NB4 (cell line): ENCODE measurements around the gene C6orf132.

Source experiments
- DNase-seq: peaks from one replicate; pipeline ENCODE4 v3.0.0; 2010; ENCODE audit warnings: low read depth
- H3K4me3 ChIP-seq: one replicate; pipeline ENCODE4 v1.5.1; 2011; ENCODE audit warnings: mild to moderate bottlenecking, low read depth, low read length, moderate library complexity
- MYC ChIP-seq: IDR thresholded peaks from 2 replicates; pipeline ENCODE4 v1.6.1; 2011; ENCODE audit warnings: low read depth, low read length
- POLR2A ChIP-seq: IDR thresholded peaks from 2 replicates; pipeline ENCODE4 v1.6.1; 2011; ENCODE audit warnings: mild to moderate bottlenecking; ENCODE audit not compliant: insufficient read length; ENCODE audit errors: extremely low read depth
- TF ChIP-seq, protein P1 (sequence below): IDR thresholded peaks from one replicate; pipeline ENCODE4 v1.5.1; 2012; ENCODE audit warnings: low read depth, low read length
- TF ChIP-seq, protein P2 (sequence below): IDR thresholded peaks from 2 replicates; pipeline ENCODE4 v1.6.1; 2011; ENCODE audit warnings: low read depth, low read length

The C6orf132 gene

DNA sequence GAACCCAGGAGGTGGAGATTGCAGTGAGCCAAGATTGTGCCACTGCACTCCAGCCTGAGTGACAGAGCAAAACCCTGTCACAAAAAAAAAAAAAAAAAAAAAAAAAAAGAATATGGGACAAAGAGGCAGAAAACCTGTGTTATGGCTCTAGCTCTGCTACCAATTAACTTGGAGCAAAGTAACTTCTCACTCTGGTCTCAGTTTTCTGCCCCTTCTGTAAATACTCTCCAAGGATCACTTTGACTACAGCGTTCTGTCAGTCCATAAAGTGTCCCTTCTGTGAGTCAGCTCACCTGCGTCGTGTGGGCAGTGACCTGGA lies 24.6 kb downstream of the C6orf132 start:
- DNase-seq, result no peak
- no peak overlapping the region for H3K4me3 ChIP-seq
- TF ChIP-seq POLR2A, result no peak

DNA sequence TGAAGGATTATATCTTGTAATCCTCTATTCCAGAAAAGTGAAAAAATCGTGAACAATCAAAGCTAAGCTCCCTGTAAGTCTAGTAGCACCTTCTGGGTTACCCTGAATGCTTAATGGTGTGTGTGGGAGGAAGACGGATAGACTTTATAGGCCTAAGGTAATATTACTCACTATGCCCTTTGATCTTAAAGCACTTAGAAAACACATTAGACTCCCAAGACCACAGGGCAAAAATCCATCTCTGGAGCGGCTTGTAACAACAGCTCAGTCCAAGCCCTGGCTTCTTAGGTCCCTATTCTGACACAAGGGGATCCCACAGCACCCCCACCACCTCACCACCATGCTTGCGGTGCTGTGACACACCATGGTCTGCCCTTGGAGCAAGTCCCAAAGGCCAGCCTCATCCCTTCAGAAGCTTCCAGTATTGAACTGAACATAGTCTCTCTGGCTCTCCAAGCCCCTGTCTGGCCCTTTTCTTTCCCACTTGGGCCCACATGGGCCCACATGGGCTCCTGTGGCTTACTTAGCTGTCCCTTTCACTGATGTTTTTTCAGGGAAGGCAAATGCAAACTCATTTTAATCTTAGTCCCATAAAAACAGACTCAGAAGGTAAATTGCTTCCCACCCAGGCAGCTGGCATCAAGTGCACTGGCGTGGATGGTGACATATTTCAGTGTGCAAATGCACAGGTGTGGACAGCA lies 28.3 kb downstream of the C6orf132 start:
- DNase-seq, result no peak
- H3K4me3 ChIP-seq, result no peak overlapping the region
- TF ChIP-seq, protein P1, sequence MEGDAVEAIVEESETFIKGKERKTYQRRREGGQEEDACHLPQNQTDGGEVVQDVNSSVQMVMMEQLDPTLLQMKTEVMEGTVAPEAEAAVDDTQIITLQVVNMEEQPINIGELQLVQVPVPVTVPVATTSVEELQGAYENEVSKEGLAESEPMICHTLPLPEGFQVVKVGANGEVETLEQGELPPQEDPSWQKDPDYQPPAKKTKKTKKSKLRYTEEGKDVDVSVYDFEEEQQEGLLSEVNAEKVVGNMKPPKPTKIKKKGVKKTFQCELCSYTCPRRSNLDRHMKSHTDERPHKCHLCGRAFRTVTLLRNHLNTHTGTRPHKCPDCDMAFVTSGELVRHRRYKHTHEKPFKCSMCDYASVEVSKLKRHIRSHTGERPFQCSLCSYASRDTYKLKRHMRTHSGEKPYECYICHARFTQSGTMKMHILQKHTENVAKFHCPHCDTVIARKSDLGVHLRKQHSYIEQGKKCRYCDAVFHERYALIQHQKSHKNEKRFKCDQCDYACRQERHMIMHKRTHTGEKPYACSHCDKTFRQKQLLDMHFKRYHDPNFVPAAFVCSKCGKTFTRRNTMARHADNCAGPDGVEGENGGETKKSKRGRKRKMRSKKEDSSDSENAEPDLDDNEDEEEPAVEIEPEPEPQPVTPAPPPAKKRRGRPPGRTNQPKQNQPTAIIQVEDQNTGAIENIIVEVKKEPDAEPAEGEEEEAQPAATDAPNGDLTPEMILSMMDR, result no peak
- TF ChIP-seq MYC, result no peak
- no peak for TF ChIP-seq POLR2A
- TF ChIP-seq, protein P2, sequence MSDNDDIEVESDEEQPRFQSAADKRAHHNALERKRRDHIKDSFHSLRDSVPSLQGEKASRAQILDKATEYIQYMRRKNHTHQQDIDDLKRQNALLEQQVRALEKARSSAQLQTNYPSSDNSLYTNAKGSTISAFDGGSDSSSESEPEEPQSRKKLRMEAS, result no peak

DNA sequence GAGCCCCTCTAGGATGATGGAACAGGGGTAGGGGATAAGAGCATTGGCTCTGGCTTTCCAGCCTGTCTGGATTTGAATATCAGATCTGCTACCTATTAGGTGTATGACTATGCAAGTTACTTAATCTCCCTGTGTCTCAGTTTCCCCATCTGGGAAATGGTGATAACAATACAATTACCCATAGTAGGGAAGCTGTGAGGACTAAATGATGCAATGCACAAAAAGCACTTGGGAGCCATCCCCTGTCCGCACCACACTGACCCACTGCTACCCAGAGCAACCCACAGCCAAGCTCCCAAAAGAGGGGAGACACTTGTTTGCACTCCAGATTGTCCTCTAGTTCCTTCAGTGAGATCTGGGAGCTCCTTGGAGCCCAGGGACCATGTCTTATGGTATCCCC lies 30.1 kb downstream of the C6orf132 start:
- DNase-seq, result no peak
- TF ChIP-seq POLR2A (no peak), MYC (no peak)
- TF ChIP-seq, protein P1, result no peak
- TF ChIP-seq, protein P2, result no peak
- no peak overlapping the region for H3K4me3 ChIP-seq

DNA sequence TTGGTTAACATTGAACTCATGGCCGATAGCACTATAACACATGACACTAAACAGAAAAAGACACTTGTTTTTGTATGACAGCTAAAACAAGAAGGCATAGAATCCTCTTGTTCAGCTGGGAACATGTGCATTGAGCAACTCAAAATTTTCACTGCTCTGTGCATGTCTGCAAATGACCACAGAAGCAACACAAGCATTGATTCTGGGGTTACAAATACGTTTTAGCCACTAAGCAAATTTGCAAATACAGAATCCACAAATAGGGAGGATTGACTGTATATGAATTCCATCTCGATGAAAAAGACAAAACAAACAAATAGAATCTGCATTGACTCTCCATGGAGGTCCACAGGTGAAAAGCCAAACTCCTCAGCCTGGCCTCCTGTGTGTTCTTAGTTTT lies 31.7 kb downstream of the C6orf132 start:
- TF ChIP-seq, protein P2, result no peak
- TF ChIP-seq POLR2A (no peak), MYC (no peak)
- TF ChIP-seq, protein P1, result no peak
- no peak for DNase-seq
- H3K4me3 ChIP-seq, result no peak overlapping the region

GRCh38 chr6:42108071-42108470 lies 34.3 kb downstream of the C6orf132 start:
- H3K4me3 ChIP-seq, result no peak overlapping the region
- no peak for DNase-seq
- TF ChIP-seq MYC (no peak), POLR2A (no peak)
- TF ChIP-seq, protein P2, result no peak
- TF ChIP-seq, protein P1, result no peak

DNA sequence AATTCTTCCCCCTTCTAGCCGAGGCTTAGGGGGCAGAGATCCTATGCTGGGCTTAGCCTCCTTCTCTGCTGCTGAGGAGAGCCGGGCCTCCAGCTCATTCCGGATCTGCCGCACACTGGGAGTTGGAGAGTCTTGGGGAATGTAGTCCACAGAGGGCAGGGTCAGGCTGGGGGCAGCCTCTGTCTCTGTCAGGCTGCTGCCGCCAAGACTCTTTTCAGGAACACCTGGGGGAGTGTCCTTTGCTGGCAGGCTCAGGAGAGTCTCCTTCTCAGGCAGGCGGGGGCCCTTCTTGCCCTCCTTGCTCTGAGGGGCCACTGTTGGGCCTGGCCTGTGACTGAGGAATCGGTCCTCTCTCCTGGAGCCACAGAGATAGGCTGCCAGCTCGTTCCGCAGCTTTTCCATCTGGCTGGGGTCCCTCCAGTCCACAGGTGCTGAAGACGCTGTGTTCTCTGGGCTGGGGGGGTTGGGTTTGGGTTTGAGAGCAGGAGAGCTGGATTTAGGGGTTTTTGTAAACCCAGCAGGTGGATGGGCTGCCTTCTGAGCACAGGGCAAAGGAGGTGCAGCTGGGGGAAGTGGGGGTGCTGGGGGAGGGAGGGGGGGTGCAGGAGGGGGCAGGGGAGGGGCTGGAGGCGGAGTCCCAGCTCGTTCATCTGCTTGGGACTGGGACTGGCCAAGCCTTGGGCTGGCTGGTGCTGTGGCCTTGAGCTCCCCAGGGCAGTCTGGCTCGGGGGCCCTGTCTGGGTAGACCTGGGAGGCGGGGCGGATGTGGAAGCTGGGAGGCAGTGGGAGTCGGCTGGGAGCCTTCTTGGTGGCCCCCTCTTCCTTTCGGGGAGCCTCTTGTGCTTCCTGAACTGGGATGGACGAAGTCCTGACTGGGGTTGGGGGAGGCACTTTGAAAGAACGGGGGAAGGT lies 36.1 kb downstream of the C6orf132 start:
- H3K4me3 ChIP-seq, result no peak overlapping the region
- TF ChIP-seq, protein P2, result no peak
- no peak for TF ChIP-seq POLR2A
- no peak for TF ChIP-seq MYC
- TF ChIP-seq, protein P1, result no peak
- no peak for DNase-seq
